ENCODE data around the gene MAP2K5.

The MAP2K5 gene

DNA sequence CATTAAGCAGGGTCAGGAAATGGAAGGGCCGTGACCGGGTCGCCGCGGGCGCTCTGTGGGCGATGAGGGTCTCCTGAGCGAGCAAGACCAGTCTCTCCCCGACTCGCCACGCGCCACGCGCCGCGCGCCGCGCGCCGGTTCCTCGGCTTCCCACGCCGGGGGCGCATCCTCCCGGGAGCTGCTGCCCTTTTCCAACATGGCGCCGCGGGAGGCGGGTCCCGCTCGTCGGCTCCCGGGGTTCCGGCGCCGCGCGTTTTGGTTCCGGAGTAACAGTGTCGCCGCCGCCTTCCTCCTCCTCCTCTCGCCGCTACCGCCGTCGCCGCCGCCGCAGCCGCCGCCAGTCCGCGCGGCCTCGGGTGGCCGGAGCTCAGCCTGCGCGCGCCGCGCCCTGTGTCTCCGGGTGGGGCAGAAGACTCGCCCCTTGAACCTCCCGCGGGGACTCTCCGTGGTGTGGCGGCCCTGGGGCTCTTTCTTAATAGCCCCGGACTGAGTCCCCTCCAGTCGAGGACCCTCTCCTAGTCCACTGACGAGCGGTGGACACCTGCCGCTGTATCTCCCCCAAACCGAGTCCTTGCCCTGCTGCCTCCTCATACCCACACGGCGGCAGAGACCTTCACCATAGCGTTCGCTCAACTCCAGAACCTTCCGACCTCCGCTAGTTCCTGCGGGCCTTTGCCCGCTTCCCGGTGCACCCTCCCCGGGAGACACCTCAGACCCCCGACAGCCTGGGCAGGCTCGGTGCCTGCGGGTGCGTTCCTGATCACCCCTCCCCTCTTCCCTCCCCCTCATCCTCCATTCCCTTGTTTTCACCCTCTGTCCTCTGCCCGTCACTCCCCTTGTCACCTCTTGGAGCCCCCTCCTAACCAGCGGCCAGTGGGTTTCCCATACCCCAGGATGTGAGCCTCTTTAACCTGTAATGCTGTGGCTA is at the start of gene MAP2K5:
MAP2K5 (plus strand) TSS at position 284 of the 928 bp plus-strand sequence; CDS start at position 917, 633 bp downstream.
- peak; percentile 59 to 65 for DNase-seq (ENCODE audit: low read depth in 2 of 2)

- DNase-seq (ENCODE audit: low read depth in 2 of 2), result no peak
Observed at GRCh38 chr15:67495585-67495984, 46.9 kb upstream of the MAP2K5 start.

- no peak for DNase-seq (ENCODE audit: low read depth in 2 of 2)
Observed at GRCh38 chr15:67501177-67501835, 41.2 kb upstream of the MAP2K5 start.

DNA sequence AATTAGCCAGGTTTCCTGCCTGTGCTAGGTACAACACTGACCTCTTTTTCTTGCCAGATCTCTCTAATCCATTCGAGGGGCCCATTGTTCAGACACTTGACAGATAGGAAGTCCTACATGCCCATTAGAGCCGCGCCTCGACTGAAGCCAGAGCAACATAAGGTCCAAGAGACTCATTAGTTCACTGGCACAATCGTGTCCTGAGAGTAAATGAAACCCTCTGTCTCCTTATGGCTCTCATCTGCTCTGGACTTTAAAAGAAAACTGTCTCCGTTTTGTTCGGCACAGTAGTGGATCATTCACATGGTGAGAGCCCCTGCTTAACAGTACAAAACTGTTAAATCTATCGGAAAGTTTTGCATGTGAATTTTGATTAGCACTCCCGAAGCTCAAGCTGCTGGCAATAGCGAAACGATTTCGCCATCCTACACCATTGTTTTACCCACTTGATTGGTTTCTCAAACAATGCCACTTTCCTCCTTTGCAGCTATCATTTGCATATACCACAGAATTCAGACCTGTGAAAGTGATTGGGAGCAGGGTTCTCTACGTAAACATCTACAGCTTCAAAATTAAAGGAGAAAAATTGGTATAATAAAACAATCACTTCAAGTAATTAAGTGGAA is 40.6 kb upstream of the MAP2K5 start:
- no peak for DNase-seq (ENCODE audit: low read depth in 2 of 2)

- DNase-seq (ENCODE audit: low read depth in 2 of 2), result no peak
Observed at GRCh38 chr15:67504056-67504455, 38.4 kb upstream of the MAP2K5 start.

DNA sequence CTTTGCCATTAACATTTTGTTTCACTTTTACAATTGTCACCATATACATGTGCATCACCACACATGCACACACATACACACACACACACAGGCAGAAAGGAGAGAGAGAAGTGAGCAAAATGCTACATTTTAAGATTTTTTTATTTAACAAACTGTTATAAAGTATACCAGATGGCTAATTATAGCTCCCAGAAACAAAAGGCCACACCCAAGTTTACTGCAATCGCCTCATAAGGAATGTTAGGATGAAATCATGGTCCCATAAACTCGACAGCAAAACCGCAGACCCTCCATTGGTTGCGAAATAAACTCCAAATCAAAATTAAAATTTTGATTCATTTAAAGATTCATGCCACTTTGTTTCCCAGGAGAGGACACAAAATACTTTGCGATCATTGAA is 37.7 kb upstream of the MAP2K5 start:
- DNase-seq (ENCODE audit: low read depth in 2 of 2), result no peak

GRCh38 chr15:67505675-67506572 is 36.6 kb upstream of the MAP2K5 start:
- DNase-seq (ENCODE audit: low read depth in 2 of 2), result no peak

GRCh38 chr15:67506775-67507747 is 35.4 kb upstream of the MAP2K5 start:
- DNase-seq (ENCODE audit: low read depth in 2 of 2), result no peak

DNA sequence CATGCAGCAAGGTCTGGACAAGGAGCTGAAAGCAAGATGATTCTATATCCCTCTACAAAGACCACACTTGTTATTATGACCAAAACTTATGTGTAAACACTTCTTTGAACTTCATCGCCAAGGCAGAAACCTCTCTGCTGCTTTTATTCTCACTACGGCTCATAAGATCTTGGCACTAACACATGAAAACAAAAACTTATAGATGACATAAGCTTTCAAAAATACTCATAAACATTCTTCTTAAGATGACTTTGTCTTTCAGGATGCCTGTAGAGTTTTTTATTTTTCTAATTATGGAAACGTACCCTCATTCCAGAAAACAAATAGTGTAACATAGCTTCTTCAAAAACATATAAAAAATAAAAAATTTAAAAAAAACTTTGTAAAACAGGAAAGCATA is 34.1 kb upstream of the MAP2K5 start:
- no peak for DNase-seq (ENCODE audit: low read depth in 2 of 2)

GRCh38 chr15:67509918-67510317 is 32.6 kb upstream of the MAP2K5 start:
- DNase-seq (ENCODE audit: low read depth in 2 of 2), result no peak

GRCh38 chr15:67510597-67511190 is 31.8 kb upstream of the MAP2K5 start:
- no peak for DNase-seq (ENCODE audit: low read depth in 2 of 2)

GRCh38 chr15:67511606-67512005 is 30.9 kb upstream of the MAP2K5 start:
- no peak for DNase-seq (ENCODE audit: low read depth in 2 of 2)

- DNase-seq (ENCODE audit: low read depth in 2 of 2), result no peak
Observed at GRCh38 chr15:67512140-67512539, 30.4 kb upstream of the MAP2K5 start.

DNA sequence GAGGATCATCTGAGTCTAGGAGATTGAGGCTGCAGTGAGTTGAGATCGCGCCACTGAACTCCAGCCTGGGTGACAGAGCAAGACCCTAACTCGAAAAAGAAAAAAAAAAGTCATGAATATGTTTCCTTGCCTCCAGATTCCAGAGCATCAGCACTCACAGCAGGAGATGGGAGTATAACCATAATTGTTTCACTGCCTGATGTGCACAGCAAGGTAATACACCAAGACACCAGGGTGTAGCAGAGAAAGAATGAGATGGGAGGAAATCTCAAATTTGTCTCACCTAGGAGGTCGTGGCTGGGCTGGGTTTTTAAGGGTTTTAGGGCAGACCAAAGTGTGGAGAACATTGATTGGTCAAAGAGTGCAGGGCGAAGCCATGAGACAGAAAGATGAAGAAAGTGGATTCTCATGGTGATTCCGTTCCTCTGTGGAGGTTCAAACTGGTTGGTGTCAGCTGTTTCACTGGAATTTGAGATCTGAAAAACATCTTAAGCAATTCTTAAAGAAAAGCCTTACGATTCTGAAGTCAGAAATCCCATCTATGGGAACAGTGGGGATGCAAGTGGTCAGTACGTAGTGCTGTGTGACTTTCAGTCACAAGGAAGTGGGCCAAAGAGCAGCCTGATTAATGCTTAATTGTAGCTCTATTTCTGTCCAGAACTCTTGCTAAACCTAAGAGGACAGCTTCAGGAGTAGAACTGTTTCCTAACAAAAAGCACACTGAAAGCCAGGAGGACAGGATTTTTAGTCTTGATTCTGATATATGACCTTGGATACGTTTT is 29.4 kb upstream of the MAP2K5 start:
- no peak for DNase-seq (ENCODE audit: low read depth in 2 of 2)

GRCh38 chr15:67515090-67515489 is 27.4 kb upstream of the MAP2K5 start:
- DNase-seq (ENCODE audit: low read depth in 2 of 2), result no peak

DNA sequence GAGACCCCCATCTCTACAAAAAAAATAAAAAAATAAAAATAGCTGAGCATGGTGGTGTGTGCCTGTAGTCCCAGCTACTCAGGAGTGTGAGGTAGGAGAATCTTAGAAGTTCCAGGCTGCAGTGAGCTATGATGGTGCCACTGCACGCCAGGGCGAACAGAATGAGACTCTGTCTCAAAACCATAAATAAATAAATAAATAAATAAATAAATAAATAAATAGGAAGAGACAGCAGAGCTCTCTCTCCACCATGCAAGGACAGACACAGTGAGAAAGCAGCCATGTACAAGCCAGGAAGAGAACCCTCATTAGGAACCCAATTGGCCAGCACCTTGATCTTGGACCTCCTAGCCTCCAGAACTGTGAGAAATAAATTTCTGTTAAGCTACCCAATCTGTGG is 26.9 kb upstream of the MAP2K5 start:
- DNase-seq (ENCODE audit: low read depth in 2 of 2), result no peak

GRCh38 chr15:67520321-67521028 is 22.0 kb upstream of the MAP2K5 start:
- peak in 1 of 2 donors; percentile 3 for DNase-seq (ENCODE audit: low read depth in 2 of 2)

DNA sequence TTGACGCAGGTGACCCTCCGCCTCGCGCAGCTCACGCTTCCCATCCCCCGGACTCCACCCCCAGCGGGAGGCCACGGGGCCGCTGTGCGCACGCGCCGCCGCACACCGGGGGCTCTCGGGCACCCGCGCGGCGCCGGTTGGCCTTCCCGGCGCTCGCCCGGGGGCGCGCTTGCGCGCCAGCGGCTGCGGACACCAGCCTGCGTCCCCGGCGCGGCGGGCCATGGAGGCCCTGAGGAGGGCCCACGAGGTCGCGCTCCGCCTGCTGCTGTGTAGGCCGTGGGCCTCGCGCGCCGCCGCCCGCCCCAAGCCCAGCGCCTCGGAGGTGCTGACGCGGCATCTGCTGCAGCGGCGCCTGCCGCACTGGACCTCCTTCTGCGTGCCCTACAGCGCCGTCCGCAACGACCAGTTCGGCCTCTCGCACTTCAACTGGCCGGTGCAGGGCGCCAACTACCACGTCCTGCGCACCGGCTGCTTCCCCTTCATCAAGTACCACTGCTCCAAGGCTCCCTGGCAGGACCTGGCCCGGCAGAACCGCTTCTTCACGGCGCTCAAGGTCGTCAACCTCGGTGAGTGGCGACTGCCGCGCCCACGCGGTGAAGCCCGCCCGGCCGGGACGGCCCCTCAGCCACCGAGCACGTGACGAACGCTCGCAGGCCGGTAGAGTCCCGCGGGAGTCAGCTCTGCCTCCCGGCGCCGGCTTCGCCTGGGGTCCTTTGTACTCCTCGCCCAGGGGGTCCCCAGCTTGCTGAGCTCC is 21.3 kb upstream of the MAP2K5 start, which contains the start of gene C15orf61:
C15orf61 (plus strand) TSS at position 103 of the 754 bp plus-strand sequence; CDS start at position 221, 118 bp downstream.
- DNase-seq (ENCODE audit: low read depth in 2 of 2), result peak; percentile 67 to 69
